Nephron progenitor cell (in vitro differentiated cells): ENCODE results near the gene SEMA3C.

Experiments
- DNase-seq: peaks from one replicate; pipeline ENCODE4 v3.0.0; 2021
- H3K27ac Mint-ChIP-seq: 2 replicates; pipeline ENCODE4 v1.8.0; 2021; ENCODE audit warnings: mild to moderate bottlenecking, moderate library complexity, mixed read lengths
- H3K27me3 Mint-ChIP-seq: 2 replicates; pipeline ENCODE4 v1.8.0; 2021; ENCODE audit warnings: mild to moderate bottlenecking, low read depth, mixed read lengths; ENCODE audit not compliant: poor library complexity
- H3K36me3 Mint-ChIP-seq: 2 replicates; pipeline ENCODE4 v1.8.0; 2021; ENCODE audit warnings: low read depth, mixed read lengths
- H3K4me1 Mint-ChIP-seq: 2 replicates; pipeline ENCODE4 v1.8.0; 2021; ENCODE audit warnings: mixed read lengths
- H3K4me3 Mint-ChIP-seq: 2 replicates; pipeline ENCODE4 v1.8.0; 2021; ENCODE audit warnings: mild to moderate bottlenecking, moderate library complexity, mixed read lengths
- H3K9me3 Mint-ChIP-seq: 2 replicates; pipeline ENCODE4 v1.8.0; 2021; ENCODE audit warnings: mild to moderate bottlenecking, moderate library complexity, mixed read lengths
- CTCF ChIP-seq: fragments of 200-600 bp; sonication (generic); IDR thresholded peaks from 2 replicates; pipeline ENCODE4 v1.5.0; 2021; ENCODE audit warnings: antibody characterized with exemption

Gene SEMA3C

GRCh38 chr7:80842022-80842790 lies 76.6 kb downstream of the SEMA3C start:
- Mint-ChIP-seq H3K9me3 (no peaks in the 10 kb centered on the region), H3K27ac (no peak overlapping the region), H3K4me1 (peaks cover 54% of the 10 kb centered on the region), H3K4me3 (no peak overlapping the region), H3K36me3 (peaks cover 54% of the 10 kb centered on the region), H3K27me3 (no peaks in the 10 kb centered on the region)
- no peak for DNase-seq
- no peak for TF ChIP-seq CTCF

GRCh38 chr7:80841423-80841955 lies 77.4 kb downstream of the SEMA3C start:
- no peak overlapping the region for H3K4me3 Mint-ChIP-seq
- H3K27ac Mint-ChIP-seq, result no peak overlapping the region
- H3K27me3 Mint-ChIP-seq, result no peaks in the 10 kb centered on the region
- no peaks in the 10 kb centered on the region for H3K9me3 Mint-ChIP-seq
- peaks cover 53% of the 10 kb centered on the region for H3K4me1 Mint-ChIP-seq
- no peak for DNase-seq
- peaks cover 52% of the 10 kb centered on the region for H3K36me3 Mint-ChIP-seq
- no peak for TF ChIP-seq CTCF

- TF ChIP-seq CTCF, result no peak
- no peak for DNase-seq
- peaks cover 52% of the 10 kb centered on the region for H3K36me3 Mint-ChIP-seq
- H3K9me3 Mint-ChIP-seq, result no peaks in the 10 kb centered on the region
- H3K4me3 Mint-ChIP-seq, result no peak overlapping the region
- H3K4me1 Mint-ChIP-seq, result peaks cover 45% of the 10 kb centered on the region
- no peaks in the 10 kb centered on the region for H3K27me3 Mint-ChIP-seq
- peak overlapping the region; percentile 24 for H3K27ac Mint-ChIP-seq
Observed at GRCh38 chr7:80840681-80841080, 78.2 kb downstream of the SEMA3C start.

- H3K27me3 Mint-ChIP-seq, result no peaks in the 10 kb centered on the region
- H3K9me3 Mint-ChIP-seq, result no peaks in the 10 kb centered on the region
- TF ChIP-seq CTCF, result no peak
- H3K36me3 Mint-ChIP-seq, result peaks cover 45% of the 10 kb centered on the region
- H3K4me3 Mint-ChIP-seq, result no peak overlapping the region
- H3K27ac Mint-ChIP-seq, result no peak overlapping the region
- DNase-seq, result no peak
- H3K4me1 Mint-ChIP-seq, result peaks cover 37% of the 10 kb centered on the region
Observed at GRCh38 chr7:80839855-80840254, 79.0 kb downstream of the SEMA3C start.

- Mint-ChIP-seq H3K27me3 (no peaks in the 10 kb centered on the region), H3K4me1 (peaks cover 39% of the 10 kb centered on the region), H3K4me3 (no peak overlapping the region), H3K36me3 (peaks cover 38% of the 10 kb centered on the region), H3K27ac (peak overlapping the region; percentile 90), H3K9me3 (no peaks in the 10 kb centered on the region)
- TF ChIP-seq CTCF, result no peak
- no peak for DNase-seq
Observed at GRCh38 chr7:80838643-80839042, 80.2 kb downstream of the SEMA3C start.

- no peaks in the 10 kb centered on the region for H3K9me3 Mint-ChIP-seq
- peaks cover 36% of the 10 kb centered on the region for H3K4me1 Mint-ChIP-seq
- peaks cover 38% of the 10 kb centered on the region for H3K36me3 Mint-ChIP-seq
- H3K27me3 Mint-ChIP-seq, result no peaks in the 10 kb centered on the region
- H3K4me3 Mint-ChIP-seq, result no peak overlapping the region
- no peak for DNase-seq
- no peak for TF ChIP-seq CTCF
- no peak overlapping the region for H3K27ac Mint-ChIP-seq
Observed at GRCh38 chr7:80837345-80837744, 81.5 kb downstream of the SEMA3C start.
